Transverse colon (tissue), 4 donors: ENCODE data around the gene ZDHHC9.

Source experiments
- EP300 ChIP-seq: sonication (generic); formaldehyde crosslinking; IDR thresholded peaks from one replicate; pipeline ENCODE4 v1.6.1; 2017; ENCODE audit warnings: antibody characterized with exemption, low read depth
- POLR2A ChIP-seq: fragments of 450-650 bp; IDR thresholded peaks from one replicate; pipeline ENCODE4 v1.6.1; 2016; ENCODE audit warnings: antibody characterized with exemption, mild to moderate bottlenecking, moderate library complexity
- POLR2AphosphoS5 ChIP-seq, 3 donors: sonication (generic); formaldehyde crosslinking; IDR thresholded peaks; one replicate each; pipeline ENCODE4 v1.6.1; 2016; ENCODE audit warnings: antibody characterized with exemption in 3 of 3
- TF ChIP-seq, protein P1 (sequence below), 5 experiments: fragments of 200-600 bp in 3 of 5; fragments of 450-650 bp in 2 of 5; sonication (generic) in 3 of 5; IDR thresholded peaks; 1 replicate in 2 of 5; 2 replicates in 3 of 5; pipeline ENCODE4 v1.5.1; 2016 to 2017; ENCODE audit warnings: antibody characterized with exemption in 5 of 5, inconsistent platforms in 3 of 5, mild to moderate bottlenecking in 2 of 5, moderate library complexity in 1 of 5

GRCh38 chrX:129792586-129793291, 50.9 kb downstream of the ZDHHC9 start:
- TF ChIP-seq, protein P1, sequence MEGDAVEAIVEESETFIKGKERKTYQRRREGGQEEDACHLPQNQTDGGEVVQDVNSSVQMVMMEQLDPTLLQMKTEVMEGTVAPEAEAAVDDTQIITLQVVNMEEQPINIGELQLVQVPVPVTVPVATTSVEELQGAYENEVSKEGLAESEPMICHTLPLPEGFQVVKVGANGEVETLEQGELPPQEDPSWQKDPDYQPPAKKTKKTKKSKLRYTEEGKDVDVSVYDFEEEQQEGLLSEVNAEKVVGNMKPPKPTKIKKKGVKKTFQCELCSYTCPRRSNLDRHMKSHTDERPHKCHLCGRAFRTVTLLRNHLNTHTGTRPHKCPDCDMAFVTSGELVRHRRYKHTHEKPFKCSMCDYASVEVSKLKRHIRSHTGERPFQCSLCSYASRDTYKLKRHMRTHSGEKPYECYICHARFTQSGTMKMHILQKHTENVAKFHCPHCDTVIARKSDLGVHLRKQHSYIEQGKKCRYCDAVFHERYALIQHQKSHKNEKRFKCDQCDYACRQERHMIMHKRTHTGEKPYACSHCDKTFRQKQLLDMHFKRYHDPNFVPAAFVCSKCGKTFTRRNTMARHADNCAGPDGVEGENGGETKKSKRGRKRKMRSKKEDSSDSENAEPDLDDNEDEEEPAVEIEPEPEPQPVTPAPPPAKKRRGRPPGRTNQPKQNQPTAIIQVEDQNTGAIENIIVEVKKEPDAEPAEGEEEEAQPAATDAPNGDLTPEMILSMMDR (IDR thresholded peaks at IDR 0.05), result no peak
- TF ChIP-seq EP300 (no peak), POLR2A (no peak), POLR2AphosphoS5 (IDR thresholded peaks at IDR 0.05) (no peak)
